Measurements from ENCODE around the gene CHRM4.
"Not testable (repeated sequence)": the region's sequence is repeated elsewhere in the genome, so short reads cannot be mapped to it uniquely, and the experiment has no call there.

The CHRM4 gene

DNA sequence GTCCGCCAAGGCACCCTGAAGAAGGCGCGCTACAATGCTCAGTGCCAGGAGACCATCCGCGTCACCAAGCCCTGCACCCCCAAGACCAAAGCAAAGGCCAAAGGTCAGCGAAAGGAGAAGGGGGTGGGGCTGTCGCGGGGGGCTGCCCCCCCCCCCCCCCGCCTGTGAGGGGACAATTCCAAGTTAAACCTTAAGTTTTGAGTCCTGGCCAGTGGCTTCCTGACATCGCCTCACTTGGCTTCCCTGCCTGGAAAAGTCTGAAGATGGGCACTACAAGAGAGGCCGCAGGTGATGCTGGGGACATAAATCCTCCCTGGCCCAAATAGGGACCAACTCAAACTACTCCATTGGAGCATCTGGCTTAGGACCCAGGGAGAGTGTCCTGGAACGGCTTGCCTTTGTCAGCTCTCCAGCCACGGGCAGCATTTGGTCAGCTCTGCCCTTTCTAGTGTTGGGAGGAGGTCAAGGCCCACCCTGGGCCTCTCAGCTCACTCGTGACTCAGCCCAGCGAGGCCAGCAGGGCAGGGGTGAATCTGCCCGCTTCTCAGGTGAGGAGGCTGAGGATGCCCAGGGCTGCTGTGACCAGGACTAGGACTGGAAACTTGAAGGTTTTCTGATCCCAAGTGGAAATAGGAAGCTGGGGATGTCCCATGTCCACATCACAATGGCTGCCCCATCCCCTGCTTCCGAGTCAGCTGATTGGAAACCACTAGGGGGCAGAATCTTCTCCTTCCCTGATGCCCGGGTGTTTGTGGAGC, 8.8 kb downstream of the CHRM4 start:
- DNase-seq: peak in 12 of 56 donors; percentile 13 to 61 (median 24)

DNA sequence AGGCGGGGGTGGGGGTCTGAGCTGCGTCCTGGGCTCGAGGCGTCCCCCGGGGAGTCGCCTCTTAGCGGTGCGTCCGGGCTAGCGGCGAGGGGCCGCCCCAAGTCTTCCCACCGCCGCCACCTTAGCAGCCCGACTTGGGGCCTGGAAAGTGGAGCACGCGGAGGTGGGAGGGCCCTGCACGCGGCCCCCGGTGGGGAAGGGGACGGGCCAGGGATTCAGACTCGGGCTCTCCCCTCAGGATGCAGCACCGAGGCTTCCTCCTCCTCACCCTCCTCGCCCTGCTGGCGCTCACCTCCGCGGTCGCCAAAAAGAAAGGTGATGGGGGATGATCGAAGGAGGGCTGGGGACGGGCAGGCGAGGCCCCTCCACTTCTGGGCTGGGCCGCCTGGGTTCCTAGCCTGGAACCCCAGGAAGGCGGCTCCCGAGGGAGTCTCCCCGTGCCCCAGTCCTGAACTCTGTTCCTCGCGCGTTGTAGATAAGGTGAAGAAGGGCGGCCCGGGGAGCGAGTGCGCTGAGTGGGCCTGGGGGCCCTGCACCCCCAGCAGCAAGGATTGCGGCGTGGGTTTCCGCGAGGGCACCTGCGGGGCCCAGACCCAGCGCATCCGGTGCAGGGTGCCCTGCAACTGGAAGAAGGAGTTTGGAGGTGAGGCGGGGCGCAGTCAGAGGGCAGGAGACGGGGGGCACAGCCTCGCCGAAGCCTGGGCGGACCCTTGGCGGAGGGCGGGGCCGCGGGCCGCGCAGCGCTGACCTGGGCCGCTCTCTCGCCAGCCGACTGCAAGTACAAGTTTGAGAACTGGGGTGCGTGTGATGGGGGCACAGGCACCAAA, 9.5 kb downstream of the CHRM4 start:
- no peak for DNase-seq

DNA sequence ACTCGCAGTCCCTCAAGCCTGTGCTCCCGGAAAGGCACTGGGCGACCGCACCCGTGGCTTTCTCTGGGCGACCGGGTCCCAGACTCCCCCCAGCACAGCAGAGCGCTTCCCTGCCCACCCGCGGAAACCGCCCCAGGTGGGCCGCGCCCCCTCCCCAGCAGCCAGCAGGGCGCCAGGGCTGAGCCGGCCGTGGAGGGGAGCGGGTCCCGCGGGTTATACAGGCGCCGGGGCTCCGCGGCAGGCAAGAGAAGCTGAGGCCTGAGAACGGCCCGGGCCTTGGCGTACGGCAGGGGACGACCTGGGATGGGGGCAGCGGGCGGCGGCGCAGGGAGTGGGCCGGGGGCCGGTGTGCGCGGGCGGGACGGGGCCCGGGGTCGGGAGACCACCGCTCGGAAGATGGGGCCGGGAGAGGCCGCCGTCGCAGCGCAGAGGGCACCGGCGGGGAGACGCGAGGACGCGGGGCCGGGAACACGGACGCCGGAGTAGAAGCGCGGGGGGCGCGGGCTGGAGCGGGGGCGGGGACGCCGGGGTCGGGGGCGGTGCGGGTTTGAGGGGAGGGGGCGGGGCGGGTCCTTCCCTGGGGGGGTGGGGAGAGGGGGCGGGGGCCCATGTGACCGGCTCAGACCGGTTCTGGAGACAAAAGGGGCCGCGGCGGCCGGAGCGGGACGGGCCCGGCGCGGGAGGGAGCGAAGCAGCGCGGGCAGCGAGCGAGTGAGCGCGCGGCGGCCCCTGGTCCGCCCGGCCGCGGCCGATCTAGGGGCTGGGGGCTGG, 10.3 kb downstream of the CHRM4 start, which contains the start of gene MDK:
MDK (plus strand) TSS at position 622 of the 771 bp plus-strand sequence. CDS start 389 bp downstream, outside the sequence.
- DNase-seq: peak in 3 of 56 donors; percentile 21 to 44 (median 30)

DNA sequence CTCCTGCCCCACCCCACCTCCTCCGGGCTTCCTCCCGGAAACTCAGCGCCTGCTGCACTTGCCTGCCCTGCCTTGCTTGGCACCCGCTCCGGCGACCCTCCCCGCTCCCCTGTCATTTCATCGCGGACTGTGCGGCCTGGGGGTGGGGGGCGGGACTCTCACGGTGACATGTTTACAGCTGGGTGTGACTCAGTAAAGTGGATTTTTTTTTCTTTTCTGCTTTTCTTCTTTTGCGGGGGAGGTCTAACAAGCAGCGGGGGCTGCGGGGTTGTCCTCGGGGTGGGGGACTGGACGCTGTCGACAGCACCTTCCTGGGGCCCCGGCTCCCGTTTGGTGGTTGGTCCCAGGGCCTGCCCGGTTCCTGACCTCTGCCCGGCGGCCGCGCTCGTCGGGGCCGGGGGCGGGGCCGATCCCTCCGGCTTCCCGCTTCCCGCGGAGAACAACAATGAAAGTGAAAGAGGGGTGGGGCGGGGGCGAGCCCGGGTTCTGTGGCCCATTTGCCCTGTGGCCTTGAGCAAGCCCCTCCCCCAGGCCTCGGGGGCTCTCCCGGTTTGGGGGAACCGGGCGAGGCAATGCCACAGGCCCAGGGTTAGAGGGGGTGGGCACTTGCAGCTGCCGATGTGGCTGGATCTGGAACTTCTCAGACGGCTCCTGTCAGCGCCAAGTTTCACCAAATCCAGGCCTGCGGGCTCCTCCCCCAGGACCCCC, 11.1 kb downstream of the CHRM4 start:
- peak in 11 of 56 donors; percentile 12 to 53 (median 31) for DNase-seq

DNA sequence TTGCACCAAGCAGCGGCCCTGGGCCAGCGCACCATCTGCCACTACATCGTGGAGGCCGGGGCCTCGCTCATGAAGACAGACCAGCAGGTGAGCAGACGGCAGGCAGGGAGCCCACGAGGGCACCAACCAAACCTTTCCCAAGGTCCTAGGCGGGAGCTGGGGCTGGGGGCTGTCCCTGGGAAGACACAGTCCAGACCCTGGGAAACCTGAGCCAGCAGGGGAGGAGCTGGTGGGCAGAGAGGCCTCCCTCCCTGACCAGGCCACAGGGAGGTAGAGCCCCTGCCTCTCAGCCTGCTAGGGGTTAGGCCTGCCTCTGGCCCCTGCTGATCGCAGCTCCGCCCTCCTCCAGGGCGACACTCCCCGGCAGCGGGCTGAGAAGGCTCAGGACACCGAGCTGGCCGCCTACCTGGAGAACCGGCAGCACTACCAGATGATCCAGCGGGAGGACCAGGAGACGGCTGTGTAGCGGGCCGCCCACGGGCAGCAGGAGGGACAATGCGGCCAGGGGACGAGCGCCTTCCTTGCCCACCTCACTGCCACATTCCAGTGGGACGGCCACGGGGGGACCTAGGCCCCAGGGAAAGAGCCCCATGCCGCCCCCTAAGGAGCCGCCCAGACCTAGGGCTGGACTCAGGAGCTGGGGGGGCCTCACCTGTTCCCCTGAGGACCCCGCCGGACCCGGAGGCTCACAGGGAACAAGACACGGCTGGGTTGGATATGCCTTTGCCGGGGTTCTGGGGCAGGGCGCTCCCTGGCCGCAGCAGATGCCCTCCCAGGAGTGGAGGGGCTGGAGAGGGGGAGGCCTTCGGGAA, 11.9 kb downstream of the CHRM4 start:
- DNase-seq: not testable (repeated sequence)

DNA sequence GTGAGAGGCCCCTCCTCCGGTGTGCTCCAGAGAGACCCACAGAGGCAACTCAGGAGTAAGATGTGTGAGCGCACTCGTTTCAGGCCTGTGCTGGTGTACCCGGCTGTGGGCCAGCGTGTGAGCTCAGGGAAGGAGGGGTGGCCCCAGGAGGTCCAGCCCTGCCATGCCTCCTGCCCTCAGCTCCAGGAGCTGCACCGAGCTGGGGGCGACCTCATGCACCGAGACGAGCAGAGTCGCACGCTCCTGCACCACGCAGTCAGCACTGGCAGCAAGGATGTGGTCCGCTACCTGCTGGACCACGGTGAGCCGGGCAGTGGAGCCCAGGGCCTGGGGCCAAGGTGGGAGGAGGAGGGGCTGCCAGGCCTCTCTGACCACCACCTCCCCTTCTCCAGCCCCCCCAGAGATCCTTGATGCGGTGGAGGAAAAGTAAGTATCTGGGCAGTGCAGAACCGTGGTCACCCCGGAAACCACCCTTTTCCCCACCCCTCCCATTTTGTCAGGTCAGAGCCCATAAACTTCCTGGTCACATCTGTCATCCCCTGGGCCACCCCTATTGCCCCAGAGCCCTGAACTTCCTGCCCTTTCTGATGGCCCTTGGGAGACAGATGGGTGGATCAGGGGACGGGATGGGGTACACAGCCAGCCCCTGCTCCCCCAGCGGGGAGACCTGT, 12.6 kb downstream of the CHRM4 start:
- DNase-seq: no peak

DNA sequence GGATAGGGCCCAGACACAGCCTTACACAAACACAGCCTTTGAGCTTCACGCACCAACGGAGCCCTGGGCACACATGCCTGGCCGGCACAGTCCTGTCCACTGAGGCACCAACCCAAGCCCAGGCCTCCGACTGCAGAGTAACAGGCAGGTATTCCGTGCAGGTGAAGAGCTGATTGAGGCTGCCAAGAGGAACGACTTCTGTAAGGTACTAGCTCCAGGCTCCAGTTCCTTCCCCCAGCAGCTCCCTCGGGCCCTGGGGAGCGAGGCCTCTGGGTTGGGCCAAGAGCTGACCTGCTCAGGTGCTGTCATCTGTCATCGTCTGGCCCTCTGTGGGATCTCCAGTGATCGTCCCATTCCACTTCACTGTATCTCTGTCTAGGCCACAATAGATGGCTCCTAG, 13.3 kb downstream of the CHRM4 start:
- no peak for DNase-seq

DNA sequence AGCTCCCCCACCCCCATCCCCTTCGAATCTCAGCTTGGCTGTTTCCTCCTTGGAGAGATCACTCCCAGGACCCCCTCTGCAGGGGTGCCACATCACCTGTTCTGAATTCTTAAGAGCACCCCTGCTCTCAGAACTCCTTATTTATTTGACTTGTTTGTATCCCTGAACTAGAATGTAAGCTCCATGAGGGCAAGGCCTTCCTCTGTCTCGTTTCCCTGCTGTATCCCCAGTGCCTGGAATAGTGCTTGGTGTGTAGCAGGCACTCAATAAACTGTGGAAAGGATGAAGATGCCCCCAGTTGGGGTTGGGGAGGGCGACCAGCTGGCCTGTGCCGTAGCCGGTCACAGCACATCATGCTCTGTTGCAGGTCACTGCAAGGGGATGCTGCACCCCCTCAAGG, 13.7 kb downstream of the CHRM4 start:
- DNase-seq: no peak

DNA sequence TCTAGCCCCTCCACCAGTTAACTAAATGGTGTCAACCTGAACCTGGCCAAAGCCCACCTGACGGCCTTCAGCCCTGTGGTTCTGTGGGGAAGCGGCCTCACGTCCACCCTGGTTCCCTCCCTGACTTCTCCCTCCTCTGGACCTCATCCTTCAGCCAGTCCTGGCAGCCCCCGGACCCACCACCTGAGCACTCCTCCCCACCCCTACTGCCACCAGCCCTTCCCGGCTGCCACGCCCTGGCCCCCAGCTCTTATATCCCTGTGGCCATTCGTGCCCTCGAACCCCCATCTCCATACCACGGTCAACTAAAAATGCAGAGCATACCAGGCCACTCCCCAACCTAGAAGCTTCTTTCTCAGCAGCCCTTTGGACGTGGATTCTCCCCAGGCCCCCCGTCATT, 14.3 kb downstream of the CHRM4 start:
- DNase-seq: no peak

DNA sequence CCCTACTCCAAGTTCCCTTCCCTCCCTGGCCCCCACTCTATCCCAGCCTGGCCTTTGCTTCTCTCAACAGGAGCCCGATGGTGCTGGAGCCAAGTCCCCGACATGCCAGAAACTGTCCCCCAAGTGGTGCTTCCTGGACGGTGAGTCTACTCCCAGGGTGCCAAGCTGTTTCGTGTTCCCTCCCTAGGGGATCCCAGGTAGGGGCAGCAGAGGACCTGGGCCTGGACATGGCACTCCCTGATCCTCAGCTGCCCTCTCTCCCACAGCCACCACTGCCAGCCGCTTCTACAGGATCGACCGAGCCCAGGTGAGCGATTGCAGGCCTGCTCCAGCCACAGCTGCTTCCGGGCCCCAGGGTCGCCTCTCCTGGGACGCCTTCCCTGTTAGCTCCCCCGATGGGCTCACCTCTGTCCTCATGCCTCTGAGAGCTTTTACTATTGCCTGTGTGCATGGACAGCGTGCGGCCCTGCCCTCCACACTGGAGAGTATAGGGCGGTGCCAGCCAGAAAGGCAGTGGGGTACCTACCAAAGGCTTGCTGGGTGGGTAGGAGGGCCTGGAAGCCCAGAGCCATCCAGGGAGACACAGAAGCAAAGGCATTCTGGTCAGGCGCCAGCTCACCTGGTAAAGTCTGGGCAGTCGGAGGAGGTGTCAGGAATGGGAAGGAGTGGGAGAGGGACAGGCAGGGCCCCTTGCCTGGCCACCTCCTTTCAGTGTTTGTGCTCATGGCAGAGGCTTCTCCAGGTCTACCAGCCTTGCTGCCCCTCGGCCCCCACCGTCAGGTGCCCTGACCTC, 15.1 kb downstream of the CHRM4 start:
- DNase-seq: no peak

DNA sequence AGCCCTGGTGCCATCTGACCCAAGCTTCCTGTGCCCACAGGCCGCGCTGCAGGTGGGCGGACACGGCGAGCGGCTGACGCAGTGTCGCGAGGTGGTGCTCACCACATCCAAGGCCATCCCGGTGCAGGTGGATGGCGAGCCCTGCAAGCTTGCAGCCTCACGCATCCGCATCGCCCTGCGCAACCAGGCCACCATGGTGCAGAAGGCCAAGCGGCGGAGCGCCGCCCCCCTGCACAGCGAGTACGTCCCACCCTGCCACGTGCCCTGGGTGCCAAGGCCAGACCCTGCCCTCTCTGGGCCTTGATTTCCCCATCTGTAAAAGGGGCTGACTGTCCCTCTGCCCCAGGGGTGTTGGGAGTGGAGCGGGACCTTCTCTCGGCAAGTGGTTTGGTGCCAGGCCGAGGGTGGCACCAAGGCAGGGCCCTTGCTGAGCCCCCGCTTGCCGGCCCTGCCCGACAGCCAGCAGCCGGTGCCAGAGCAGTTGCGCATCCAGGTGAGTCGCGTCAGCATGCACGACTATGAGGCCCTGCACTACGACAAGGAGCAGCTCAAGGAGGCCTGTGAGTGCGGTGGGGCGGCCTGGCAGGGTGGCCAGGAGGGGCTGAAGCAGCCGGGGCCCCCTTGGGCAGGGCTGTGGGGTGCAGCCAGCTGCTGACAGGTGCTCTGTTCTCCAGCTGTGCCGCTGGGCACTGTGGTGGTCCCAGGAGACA, 16.0 kb downstream of the CHRM4 start:
- DNase-seq: no peak

DNA sequence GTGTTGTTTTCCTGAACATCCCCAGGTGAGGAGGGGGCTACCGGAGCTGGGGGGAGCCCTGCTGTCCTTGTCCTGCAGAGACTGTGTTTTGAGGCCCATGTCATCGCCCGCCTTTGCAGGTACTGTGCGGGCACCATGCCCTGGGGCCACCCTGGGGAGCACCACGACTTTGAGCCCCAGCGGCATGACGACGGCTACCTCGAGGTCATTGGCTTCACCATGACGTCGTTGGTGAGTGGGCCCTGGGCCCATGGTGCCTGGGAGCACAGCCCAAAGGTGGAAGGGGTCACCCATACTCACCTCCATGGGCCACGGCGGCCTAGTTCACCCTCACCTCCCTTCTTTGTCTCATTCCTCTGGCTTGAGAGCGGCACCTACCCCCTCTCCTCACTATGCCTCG, 16.8 kb downstream of the CHRM4 start:
- no peak for DNase-seq

DNA sequence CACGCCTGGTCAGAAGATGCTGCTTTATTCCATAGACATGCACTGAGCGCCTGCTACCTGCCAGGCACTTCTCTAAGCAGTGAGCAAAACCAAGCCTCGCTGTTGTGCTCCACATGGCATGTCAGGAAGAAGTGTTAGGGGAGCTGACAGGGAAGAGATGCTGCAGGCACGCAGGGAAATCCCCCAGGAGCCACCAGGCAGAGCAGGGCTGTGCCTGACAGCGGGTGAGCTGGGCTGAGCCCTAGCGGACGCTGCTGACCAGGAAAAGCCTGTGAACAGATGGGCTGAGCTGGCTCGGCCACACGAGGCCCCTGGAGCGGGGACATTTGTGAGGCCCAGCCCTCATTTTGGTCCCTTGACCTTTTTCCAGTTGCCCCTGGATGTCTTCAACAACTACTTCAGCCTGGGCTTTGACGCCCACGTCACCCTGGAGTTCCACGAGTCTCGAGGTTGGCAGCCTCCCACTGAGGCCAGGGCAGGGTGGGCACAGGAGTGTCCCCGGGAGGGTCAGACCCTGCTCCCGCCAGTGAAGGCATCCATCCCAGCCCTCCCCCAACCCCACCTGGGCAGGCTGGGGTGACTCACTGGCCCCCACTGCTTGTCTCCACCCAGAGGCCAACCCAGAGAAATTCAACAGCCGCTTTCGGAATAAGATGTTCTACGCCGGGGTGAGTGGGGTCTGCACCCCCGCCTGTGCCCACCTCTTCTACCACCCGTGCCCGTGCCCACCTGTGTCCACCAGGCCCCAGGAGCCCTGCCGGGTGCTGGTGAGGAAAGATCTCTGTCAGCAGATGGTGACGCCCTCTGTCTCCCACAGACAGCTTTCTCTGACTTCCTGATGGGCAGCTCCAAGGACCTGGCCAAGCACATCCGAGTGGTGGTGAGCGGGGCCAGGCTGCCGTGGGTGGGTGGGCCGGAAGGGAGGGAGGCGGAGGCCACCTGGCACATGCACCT, 17.5 kb downstream of the CHRM4 start:
- no peak for DNase-seq

DNA sequence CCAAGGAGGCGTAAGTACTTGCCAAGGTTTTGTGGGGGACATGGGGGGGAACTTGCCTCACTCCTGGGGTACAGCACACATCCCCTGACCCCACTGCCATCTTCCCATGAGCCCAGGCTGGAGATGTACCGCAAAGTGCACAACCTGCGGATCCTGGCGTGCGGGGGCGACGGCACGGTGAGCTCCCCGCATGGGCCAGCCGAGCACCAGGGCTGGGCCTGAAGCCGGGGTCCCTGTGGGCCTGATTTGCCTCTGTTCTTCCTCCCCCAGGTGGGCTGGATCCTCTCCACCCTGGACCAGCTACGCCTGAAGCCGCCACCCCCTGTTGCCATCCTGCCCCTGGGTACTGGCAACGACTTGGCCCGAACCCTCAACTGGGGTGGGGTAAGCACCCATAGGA, 19.1 kb downstream of the CHRM4 start:
- not testable (repeated sequence) for DNase-seq

DNA sequence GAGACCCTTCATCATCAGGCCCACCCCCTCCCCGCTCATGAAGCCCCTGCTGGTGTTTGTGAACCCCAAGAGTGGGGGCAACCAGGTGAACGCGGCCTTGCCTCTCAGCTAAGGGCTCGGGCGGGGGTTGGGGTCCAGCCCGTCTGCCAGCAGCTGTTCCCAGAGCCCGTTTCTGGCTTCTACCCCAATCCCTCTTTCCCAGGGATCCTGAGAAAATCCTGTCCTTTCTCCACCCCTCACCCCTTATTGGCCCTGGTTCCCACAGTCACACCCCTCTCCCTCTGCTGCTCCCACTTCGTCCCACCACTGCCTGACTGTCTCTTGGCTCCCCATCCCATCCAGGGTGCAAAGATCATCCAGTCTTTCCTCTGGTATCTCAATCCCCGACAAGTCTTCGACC, 19.5 kb downstream of the CHRM4 start:
- DNase-seq: no peak

DNA sequence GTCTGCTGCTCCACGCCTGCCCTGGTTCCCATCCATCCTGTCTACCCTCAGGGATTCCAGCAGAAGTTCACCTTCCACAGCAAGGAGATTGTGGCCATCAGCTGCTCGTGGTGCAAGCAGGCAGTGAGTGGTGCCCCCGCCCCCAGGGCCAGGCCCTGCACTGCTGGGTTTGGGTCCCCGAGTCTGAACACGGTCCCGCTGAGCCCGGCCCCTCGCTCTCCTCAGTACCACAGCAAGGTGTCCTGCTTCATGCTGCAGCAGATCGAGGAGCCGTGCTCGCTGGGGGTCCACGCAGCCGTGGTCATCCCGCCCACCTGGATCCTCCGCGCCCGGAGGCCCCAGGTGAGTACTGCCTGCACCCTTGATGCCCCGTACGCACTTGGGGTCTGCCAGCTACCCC, 20.3 kb downstream of the CHRM4 start:
- DNase-seq: not testable (repeated sequence)

DNA sequence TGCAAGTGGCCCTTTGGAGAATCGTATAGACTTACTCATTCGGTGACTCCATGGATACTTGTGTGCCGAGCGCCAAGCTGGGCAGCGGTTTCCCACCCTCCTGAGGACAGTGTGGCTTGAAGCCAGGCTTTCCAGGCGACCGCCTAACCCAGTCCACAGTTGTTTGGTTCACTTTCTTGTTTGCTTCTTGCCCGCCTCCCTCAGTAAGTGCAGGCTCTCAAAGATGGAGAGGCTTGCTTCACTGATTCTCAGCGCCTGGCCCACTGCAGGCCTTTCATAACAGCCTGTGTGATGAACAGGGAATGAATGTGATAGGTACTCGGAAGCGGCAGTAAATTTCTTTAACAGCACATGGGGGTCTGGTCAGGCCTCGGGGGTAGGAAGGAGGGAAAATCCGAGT, 21.3 kb downstream of the CHRM4 start:
- DNase-seq: no peak

Data from amygdala (tissue), 56 donors.